Body of pancreas (tissue), 4 donors: ENCODE data around the gene KMT5C.

Source experiments
- POLR2A ChIP-seq, 3 donors: fragments of 450-650 bp; IDR thresholded peaks; one replicate each; pipeline ENCODE4 v1.6.1; 2016; ENCODE audit warnings: antibody characterized with exemption in 3 of 3, mild to moderate bottlenecking in 2 of 3
- TF ChIP-seq, protein P1 (sequence below), 7 experiments: fragments of 450-650 bp in 4 of 7; fragments of 200-600 bp in 3 of 7; sonication (generic) in 3 of 7; IDR thresholded peaks; one replicate each; pipeline ENCODE4 v1.5.1; 2016 to 2019; ENCODE audit warnings: antibody characterized with exemption in 7 of 7

GRCh38 chr19:55302318-55302703 is 37.4 kb upstream of the KMT5C start:
- TF ChIP-seq POLR2A (IDR thresholded peaks at IDR 0.05) = no peak
- TF ChIP-seq, protein P1, sequence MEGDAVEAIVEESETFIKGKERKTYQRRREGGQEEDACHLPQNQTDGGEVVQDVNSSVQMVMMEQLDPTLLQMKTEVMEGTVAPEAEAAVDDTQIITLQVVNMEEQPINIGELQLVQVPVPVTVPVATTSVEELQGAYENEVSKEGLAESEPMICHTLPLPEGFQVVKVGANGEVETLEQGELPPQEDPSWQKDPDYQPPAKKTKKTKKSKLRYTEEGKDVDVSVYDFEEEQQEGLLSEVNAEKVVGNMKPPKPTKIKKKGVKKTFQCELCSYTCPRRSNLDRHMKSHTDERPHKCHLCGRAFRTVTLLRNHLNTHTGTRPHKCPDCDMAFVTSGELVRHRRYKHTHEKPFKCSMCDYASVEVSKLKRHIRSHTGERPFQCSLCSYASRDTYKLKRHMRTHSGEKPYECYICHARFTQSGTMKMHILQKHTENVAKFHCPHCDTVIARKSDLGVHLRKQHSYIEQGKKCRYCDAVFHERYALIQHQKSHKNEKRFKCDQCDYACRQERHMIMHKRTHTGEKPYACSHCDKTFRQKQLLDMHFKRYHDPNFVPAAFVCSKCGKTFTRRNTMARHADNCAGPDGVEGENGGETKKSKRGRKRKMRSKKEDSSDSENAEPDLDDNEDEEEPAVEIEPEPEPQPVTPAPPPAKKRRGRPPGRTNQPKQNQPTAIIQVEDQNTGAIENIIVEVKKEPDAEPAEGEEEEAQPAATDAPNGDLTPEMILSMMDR (IDR thresholded peaks at IDR 0.05) = no peak
